ENCODE data around the gene YPEL1.
A peak's percentile ranks its signal among the peaks of the same experiment; 100 is the strongest.

The YPEL1 gene

GRCh38 chr22:21761086-21761485 lies 25.5 kb upstream of the YPEL1 start:
- no peak overlapping the region for H3K4me3 ChIP-seq (ENCODE audit: control insufficient read depth, low read depth, low read length)
- TF ChIP-seq CTCF (conservative IDR thresholded peaks at IDR 0.05; ENCODE audit: control insufficient read depth, insufficient read depth, low read depth, low read length) = no peak
- no peak for DNase-seq (ENCODE audit: low read depth)

DNA sequence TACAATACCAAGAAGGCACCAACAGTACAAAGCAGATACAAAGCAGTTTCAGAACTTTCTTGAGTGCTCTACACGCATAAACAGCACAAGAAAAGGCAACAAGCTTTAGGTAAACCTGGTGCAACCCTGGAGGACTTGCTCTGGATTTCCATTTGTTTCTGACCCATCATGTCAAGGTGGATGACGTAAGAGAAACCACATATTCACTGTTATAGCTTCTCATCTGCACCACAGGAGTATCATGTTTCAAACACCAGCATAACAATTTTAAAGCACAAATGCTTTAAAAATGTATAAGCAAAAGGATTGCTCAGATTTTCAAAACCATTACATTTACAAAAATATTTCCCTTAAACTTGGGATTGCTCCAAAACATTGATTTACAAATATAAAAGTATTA lies 25.0 kb upstream of the YPEL1 start:
- no peak for TF ChIP-seq CTCF (conservative IDR thresholded peaks at IDR 0.05; ENCODE audit: control insufficient read depth, insufficient read depth, low read depth, low read length)
- peak; percentile 78 for DNase-seq (ENCODE audit: low read depth)
- H3K4me3 ChIP-seq (ENCODE audit: control insufficient read depth, low read depth, low read length) = no peak overlapping the region

- no peak for TF ChIP-seq CTCF (conservative IDR thresholded peaks at IDR 0.05; ENCODE audit: control insufficient read depth, insufficient read depth, low read depth, low read length)
- H3K4me3 ChIP-seq (ENCODE audit: control insufficient read depth, low read depth, low read length) = no peak overlapping the region
- no peak for DNase-seq (ENCODE audit: low read depth)
Measured at GRCh38 chr22:21759646-21760376, 24.2 kb upstream of the YPEL1 start.

DNA sequence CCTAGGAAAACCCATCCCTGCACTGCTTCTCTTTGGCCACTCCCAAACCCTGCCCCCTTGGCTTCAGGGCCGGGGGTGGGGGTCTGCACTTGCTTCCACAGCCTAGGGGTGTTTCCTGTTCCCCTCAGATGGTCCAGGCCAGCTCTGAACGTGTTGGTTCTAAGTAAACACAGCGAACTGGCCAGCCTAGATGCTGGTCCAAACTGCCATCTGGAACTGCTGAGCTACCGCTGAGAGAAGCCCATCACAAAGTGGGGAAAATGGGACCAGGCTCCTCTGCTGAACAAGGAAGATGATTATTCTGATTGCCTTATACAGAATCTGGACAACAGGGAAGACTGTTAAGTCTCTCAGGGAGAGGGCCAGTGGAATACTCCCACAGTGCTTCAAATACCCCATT lies 23.5 kb upstream of the YPEL1 start:
- H3K4me3 ChIP-seq (ENCODE audit: control insufficient read depth, low read depth, low read length) = no peak overlapping the region
- no peak for DNase-seq (ENCODE audit: low read depth)
- no peak for TF ChIP-seq CTCF (conservative IDR thresholded peaks at IDR 0.05; ENCODE audit: control insufficient read depth, insufficient read depth, low read depth, low read length)

DNA sequence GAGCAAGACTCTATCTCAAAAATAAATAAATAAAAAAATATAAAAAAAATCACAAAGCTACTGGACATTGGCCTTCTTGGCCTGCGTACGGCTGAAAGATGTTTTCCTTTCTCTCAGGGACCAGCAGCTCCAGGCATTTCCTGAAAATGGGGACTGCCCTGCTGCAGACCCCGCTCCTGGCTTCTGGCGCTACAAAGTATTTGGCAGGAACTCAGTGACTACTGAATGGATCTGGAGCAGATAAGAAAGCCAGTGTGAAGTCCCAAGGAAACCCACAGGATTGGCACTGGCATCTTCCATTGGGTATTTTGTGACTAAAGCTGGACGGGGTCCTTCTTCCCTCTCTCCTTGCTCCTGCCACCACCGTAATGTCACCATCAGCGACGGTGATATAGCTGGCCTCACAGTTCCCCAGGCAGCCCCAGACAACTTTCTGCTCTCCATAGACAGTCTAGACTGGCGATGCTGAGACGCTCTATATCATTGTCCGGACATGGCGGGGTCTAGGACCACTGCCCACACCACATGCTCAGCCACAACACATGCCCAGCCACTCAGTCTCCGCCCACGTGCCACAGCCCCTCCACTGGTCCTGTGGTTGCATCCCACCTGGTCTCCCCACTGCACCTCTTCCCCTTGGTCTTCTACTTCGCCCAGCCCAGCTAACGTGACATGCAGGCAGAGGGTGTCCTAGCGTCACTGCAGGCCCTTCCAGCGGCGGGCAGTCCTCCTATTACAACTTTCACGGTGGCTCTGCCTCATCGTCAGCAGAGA lies 22.7 kb upstream of the YPEL1 start:
- DNase-seq (ENCODE audit: low read depth) = no peak
- H3K4me3 ChIP-seq (ENCODE audit: control insufficient read depth, low read depth, low read length) = no peak overlapping the region
- TF ChIP-seq CTCF (conservative IDR thresholded peaks at IDR 0.05; ENCODE audit: control insufficient read depth, insufficient read depth, low read depth, low read length) = no peak

GRCh38 chr22:21755851-21756284 lies 20.3 kb upstream of the YPEL1 start:
- DNase-seq (ENCODE audit: low read depth) = peak; percentile 92
- TF ChIP-seq CTCF (conservative IDR thresholded peaks at IDR 0.05; ENCODE audit: control insufficient read depth, insufficient read depth, low read depth, low read length) = no peak

More at GRCh38 chr22:21755851-21756284, 20.3 kb upstream of the YPEL1 start:
- no peak overlapping the region for H3K4me3 ChIP-seq (ENCODE audit: control insufficient read depth, low read depth, low read length)

All from fibroblast of mammary gland (primary cell).